Cardiac muscle cell (in vitro differentiated cells and primary cell): ENCODE measurements around the gene MINDY4. TPM values are rescaled to one million over a fixed set of nuclear protein-coding genes. Genes with fewer than 3 reads are reported as not detected.
"Not testable (repeated sequence)": the region's sequence is repeated elsewhere in the genome, so short reads cannot be mapped to it uniquely, and the experiment has no call there.

Experiments
- DNase-seq, 2 donors: peaks; one replicate each; pipeline versions ENCODE4 v3.0.0 to v3.0.0-alpha.2; 2010 to 2017; ENCODE audit warnings: low read depth in 1 of 2, low spot score in 1 of 2
- H3K27ac ChIP-seq: fragments of 200-600 bp; sonication (generic); 2 replicates; pipeline ENCODE4 v1.5.1; 2016
- H3K27me3 ChIP-seq: fragments of 200-600 bp; sonication (generic); 2 replicates; pipeline ENCODE4 v1.6.0; 2016; ENCODE audit warnings: control low read depth
- H3K36me3 ChIP-seq: fragments of 200-600 bp; sonication (generic); 2 replicates; pipeline ENCODE4 v1.5.1; 2016; ENCODE audit warnings: control low read depth
- H3K4me1 ChIP-seq: fragments of 200-600 bp; sonication (generic); 2 replicates; pipeline ENCODE4 v1.8.1; 2017; ENCODE audit warnings: low read depth, mild to moderate bottlenecking, mixed run types
- H3K4me3 ChIP-seq: fragments of 200-600 bp; sonication (generic); 2 replicates; pipeline ENCODE4 v1.5.1; 2016; ENCODE audit warnings: mild to moderate bottlenecking
- H3K9me3 ChIP-seq: fragments of 200-600 bp; sonication (generic); 2 replicates; pipeline ENCODE4 v1.5.1; 2017; ENCODE audit warnings: low read depth, mild to moderate bottlenecking, control low read depth
- CTCF ChIP-seq: IDR thresholded peaks from 2 replicates; pipeline ENCODE4 v1.5.1; 2012; ENCODE audit warnings: low read depth, mild to moderate bottlenecking, low read length
- polyA plus RNA-seq: library from polyadenylated mRNA; unstranded; fragments of >200 nt; fragmentation: Nextera tagmentation; extraction: Ambion mirVana; gene quantifications from 2 replicates; pipeline ENCODE4 v1.2.1, GENCODE V29; 2016
- total RNA-seq: library from RNA; depleted of rRNA; stranded (reverse); fragments of >200 nt; gene quantifications from 2 replicates; pipeline ENCODE4 v1.2.3, GENCODE V29; 2016

MINDY4 gene
- total and polyA plus RNA-seq, 2 experiments from 2014 or later: 2.7 to 7.5 TPM

- no peaks in the 10 kb centered on the region for H3K36me3 ChIP-seq
- H3K27me3 ChIP-seq: no peaks in the 10 kb centered on the region
- TF ChIP-seq CTCF: no peak
- DNase-seq: no peak
- H3K9me3 ChIP-seq: no peaks in the 10 kb centered on the region
- peaks cover 6% of the 10 kb centered on the region for H3K4me1 ChIP-seq
- no peak overlapping the region for H3K4me3 ChIP-seq
- H3K27ac ChIP-seq: no peak overlapping the region
These were observed 60.7 kb downstream of the MINDY4 start for GRCh38 chr7:30831936-30832335.

- not testable (repeated sequence) for H3K27me3 ChIP-seq, H3K27ac ChIP-seq, H3K9me3 ChIP-seq, DNase-seq, H3K36me3 ChIP-seq, H3K4me3 ChIP-seq
- peaks cover 11% of the 10 kb centered on the region for H3K4me1 ChIP-seq
These were observed 62.9 kb downstream of the MINDY4 start for GRCh38 chr7:30834017-30834674.

- no peak overlapping the region for H3K27ac ChIP-seq
- H3K27me3 ChIP-seq: no peaks in the 10 kb centered on the region
- no peaks in the 10 kb centered on the region for H3K36me3 ChIP-seq
- no peak overlapping the region for H3K4me3 ChIP-seq
- H3K9me3 ChIP-seq: no peaks in the 10 kb centered on the region
- no peak for TF ChIP-seq CTCF
- DNase-seq: no peak
- H3K4me1 ChIP-seq: peaks cover 4% of the 10 kb centered on the region
These were observed 64.2 kb downstream of the MINDY4 start for GRCh38 chr7:30835396-30835915.

- Histone ChIP-seq H3K4me3 (no peak overlapping the region), H3K27ac (no peak overlapping the region), H3K9me3 (no peaks in the 10 kb centered on the region), H3K36me3 (no peaks in the 10 kb centered on the region), H3K4me1 (peaks cover 10% of the 10 kb centered on the region), H3K27me3 (no peaks in the 10 kb centered on the region)
- no peak for TF ChIP-seq CTCF
- DNase-seq: no peak
These were observed 65.8 kb downstream of the MINDY4 start for GRCh38 chr7:30836991-30837390.

- Histone ChIP-seq H3K27ac (no peak overlapping the region), H3K36me3 (no peaks in the 10 kb centered on the region), H3K27me3 (no peaks in the 10 kb centered on the region), H3K4me3 (no peak overlapping the region), H3K4me1 (peaks cover 10% of the 10 kb centered on the region), H3K9me3 (no peaks in the 10 kb centered on the region)
- DNase-seq: no peak
- no peak for TF ChIP-seq CTCF
These were observed 66.4 kb downstream of the MINDY4 start for GRCh38 chr7:30837581-30837980.

GRCh38 chr7:30838008-30838407, 66.8 kb downstream of the MINDY4 start:
- no peak overlapping the region for H3K27ac ChIP-seq
- no peak for TF ChIP-seq CTCF

More at GRCh38 chr7:30838008-30838407, 66.8 kb downstream of the MINDY4 start:
- no peaks in the 10 kb centered on the region for H3K9me3 ChIP-seq
- H3K27me3 ChIP-seq: no peaks in the 10 kb centered on the region
- H3K36me3 ChIP-seq: no peaks in the 10 kb centered on the region
- DNase-seq: no peak
- no peak overlapping the region for H3K4me3 ChIP-seq
- peaks cover 10% of the 10 kb centered on the region for H3K4me1 ChIP-seq
